Retinal pigment epithelial cell (primary cell): ENCODE results near the gene SLC9A9.

Source experiments
- DNase-seq: peaks from one replicate; pipeline ENCODE4 v3.0.0-alpha.2; 2010; ENCODE audit warnings: low read depth
- H3K4me3 ChIP-seq: 2 replicates; pipeline ENCODE4 v1.5.1; 2011; ENCODE audit warnings: mild to moderate bottlenecking, low read length, control low read depth, moderate library complexity
- CTCF ChIP-seq: conservative IDR thresholded peaks from 2 replicates; pipeline ENCODE4 v1.5.1; 2011; ENCODE audit warnings: low read depth, low read length, control low read depth, inconsistent platforms

Gene SLC9A9

GRCh38 chr3:143277531-143277930, 570.7 kb downstream of the SLC9A9 start:
- no peak overlapping the region for H3K4me3 ChIP-seq
- no peak for TF ChIP-seq CTCF
- DNase-seq: no peak

GRCh38 chr3:143276592-143276991, 571.7 kb downstream of the SLC9A9 start:
- no peak overlapping the region for H3K4me3 ChIP-seq
- no peak for DNase-seq
- TF ChIP-seq CTCF: no peak

- H3K4me3 ChIP-seq: no peak overlapping the region
- TF ChIP-seq CTCF: no peak
- no peak for DNase-seq
Measured at GRCh38 chr3:143273975-143274690, 574.1 kb downstream of the SLC9A9 start.

GRCh38 chr3:143271136-143271535, 577.1 kb downstream of the SLC9A9 start:
- no peak for TF ChIP-seq CTCF
- no peak overlapping the region for H3K4me3 ChIP-seq
- no peak for DNase-seq

- H3K4me3 ChIP-seq: no peak overlapping the region
- no peak for TF ChIP-seq CTCF
- DNase-seq: no peak
Measured at GRCh38 chr3:143269741-143270140, 578.5 kb downstream of the SLC9A9 start.

- no peak for DNase-seq
- TF ChIP-seq CTCF: no peak
Measured at GRCh38 chr3:143267989-143268388, 580.3 kb downstream of the SLC9A9 start.

GRCh38 chr3:143266927-143267326, 581.3 kb downstream of the SLC9A9 start:
- DNase-seq: no peak
- no peak overlapping the region for H3K4me3 ChIP-seq
- TF ChIP-seq CTCF: no peak

More at GRCh38 chr3:143267989-143268388, 580.3 kb downstream of the SLC9A9 start:
- H3K4me3 ChIP-seq: no peak overlapping the region
